Neural cell (in vitro differentiated cells): ENCODE results near the gene TLCD4. TPM values are rescaled to one million over a fixed set of nuclear protein-coding genes. Genes with fewer than 3 reads are reported as not detected.

Experiments
- H2AFZ ChIP-seq: fragments of 200-600, 300-800 bp; sonication (generic), shearing (Covaris generic); 2 replicates; pipeline ENCODE4 v1.6.0; 2014; ENCODE audit warnings: low read depth, mild to moderate bottlenecking, antibody characterized with exemption, low read length, moderate library complexity
- H3F3A ChIP-seq: fragments of 200-600 bp; shearing (Covaris generic); 2 replicates; pipeline ENCODE4 v1.6.1; 2016; ENCODE audit warnings: mild to moderate bottlenecking, moderate library complexity, mixed read lengths, antibody characterized with exemption, low read length; ENCODE audit not compliant: insufficient read depth, poor library complexity, severe bottlenecking
- H3K27ac ChIP-seq: fragments of 200-600, 300-800 bp; sonication (generic), shearing (Covaris generic); 2 replicates; pipeline ENCODE4 v1.5.1; 2014; ENCODE audit warnings: mild to moderate bottlenecking, low read length, moderate library complexity
- H3K27me3 ChIP-seq: fragments of 300-800, 200-600 bp; sonication (generic), shearing (Covaris generic); 2 replicates; pipeline ENCODE4 v1.6.0; 2014; ENCODE audit warnings: mild to moderate bottlenecking, low read depth, low read length, moderate library complexity; ENCODE audit not compliant: insufficient read depth
- H3K36me3 ChIP-seq: fragments of 300-800, 200-600 bp; sonication (generic), shearing (Covaris generic); 2 replicates; pipeline ENCODE4 v1.5.1; 2014; ENCODE audit warnings: mild to moderate bottlenecking, antibody characterized with exemption, low read length, moderate library complexity; ENCODE audit not compliant: insufficient read depth
- H3K4me2 ChIP-seq: fragments of 300-800, 200-600 bp; sonication (generic), shearing (Covaris generic); 2 replicates; pipeline ENCODE4 v1.6.0; 2014; ENCODE audit warnings: mild to moderate bottlenecking, low read length
- H3K4me3 ChIP-seq: fragments of 300-800, 200-600 bp; sonication (generic), shearing (Covaris generic); 2 replicates; pipeline ENCODE4 v1.5.1; 2014; ENCODE audit warnings: mild to moderate bottlenecking, low read length, moderate library complexity
- H3K79me2 ChIP-seq: fragments of 200-600 bp; shearing (Covaris generic); replicated peaks from 2 replicates; pipeline ENCODE4 v1.6.0; 2014; ENCODE audit warnings: mild to moderate bottlenecking, low read length, moderate library complexity; ENCODE audit not compliant: insufficient read depth
- H3K9ac ChIP-seq: fragments of 300-800, 200-600 bp; sonication (generic), shearing (Covaris generic); 2 replicates; pipeline ENCODE4 v1.6.1; 2016; ENCODE audit warnings: mild to moderate bottlenecking, low read length, mixed read lengths
- H3K9me2 ChIP-seq: fragments of 200-600 bp; shearing (Covaris generic); 2 replicates; pipeline ENCODE4 v1.6.1; 2016; ENCODE audit warnings: mild to moderate bottlenecking, low read length, mixed read lengths; ENCODE audit not compliant: insufficient read depth
- H3K9me3 ChIP-seq: fragments of 200-600, 300-800 bp; sonication (generic), shearing (Covaris generic); 2 replicates; pipeline ENCODE4 v1.6.1; 2016; ENCODE audit warnings: mild to moderate bottlenecking, mixed run types, low read length, moderate library complexity, mixed read lengths
- H4K20me1 ChIP-seq: fragments of 200-600 bp; shearing (Covaris generic); 2 replicates; pipeline ENCODE4 v1.6.1; 2016; ENCODE audit warnings: mild to moderate bottlenecking, mixed run types; ENCODE audit not compliant: insufficient read depth
- CTCF ChIP-seq: fragments of 450-650 bp; IDR thresholded peaks from 2 replicates; pipeline ENCODE4 v1.5.1; 2014; ENCODE audit warnings: antibody characterized with exemption, mild to moderate bottlenecking, moderate library complexity; ENCODE audit not compliant: poor library complexity, severe bottlenecking
- EP300 ChIP-seq: fragments of 450-650 bp; conservative IDR thresholded peaks from 2 replicates; pipeline ENCODE4 v1.6.1; 2014; ENCODE audit warnings: antibody characterized with exemption, mild to moderate bottlenecking, moderate library complexity; ENCODE audit not compliant: poor library complexity, severe bottlenecking
- EZH2 ChIP-seq: fragments of 200-600, 300-800 bp; shearing (Covaris generic), sonication (generic); IDR thresholded peaks from 2 replicates; pipeline ENCODE4 v1.6.1; 2014; ENCODE audit warnings: antibody characterized with exemption, low read length, borderline replicate concordance, mild to moderate bottlenecking; ENCODE audit not compliant: insufficient read depth, poor library complexity, severe bottlenecking
- MXI1 ChIP-seq: fragments of 450-650 bp; conservative IDR thresholded peaks from 2 replicates; pipeline ENCODE4 v1.6.1; 2014; ENCODE audit warnings: antibody characterized with exemption, mild to moderate bottlenecking; ENCODE audit not compliant: poor library complexity, severe bottlenecking
- POLR2AphosphoS5 ChIP-seq: IDR thresholded peaks from 2 replicates; pipeline ENCODE4 v1.6.1; 2012
- RAD21 ChIP-seq: fragments of 450-650 bp; conservative IDR thresholded peaks from 2 replicates; pipeline ENCODE4 v1.6.1; 2014; ENCODE audit warnings: antibody characterized with exemption, mild to moderate bottlenecking, moderate library complexity
- REST ChIP-seq: IDR thresholded peaks from 2 replicates; pipeline ENCODE4 v1.6.1; 2012; ENCODE audit warnings: borderline replicate concordance
- SMC3 ChIP-seq: fragments of 450-650 bp; conservative IDR thresholded peaks from 2 replicates; pipeline ENCODE4 v1.6.1; 2014; ENCODE audit warnings: antibody characterized with exemption, mild to moderate bottlenecking, moderate library complexity; ENCODE audit not compliant: poor library complexity
- TAF1 ChIP-seq: IDR thresholded peaks from 2 replicates; pipeline ENCODE4 v1.6.1; 2012; ENCODE audit warnings: low read depth
- polyA plus RNA-seq: library from polyadenylated mRNA; depleted of rRNA; stranded (reverse); fragments of >200 nt; gene quantifications from 2 replicates; pipeline ENCODE4 v1.2.3, GENCODE V29; 2014

TLCD4 gene
- polyA plus RNA-seq, 1 donor from 2014 or later: 1.6 TPM

DNA sequence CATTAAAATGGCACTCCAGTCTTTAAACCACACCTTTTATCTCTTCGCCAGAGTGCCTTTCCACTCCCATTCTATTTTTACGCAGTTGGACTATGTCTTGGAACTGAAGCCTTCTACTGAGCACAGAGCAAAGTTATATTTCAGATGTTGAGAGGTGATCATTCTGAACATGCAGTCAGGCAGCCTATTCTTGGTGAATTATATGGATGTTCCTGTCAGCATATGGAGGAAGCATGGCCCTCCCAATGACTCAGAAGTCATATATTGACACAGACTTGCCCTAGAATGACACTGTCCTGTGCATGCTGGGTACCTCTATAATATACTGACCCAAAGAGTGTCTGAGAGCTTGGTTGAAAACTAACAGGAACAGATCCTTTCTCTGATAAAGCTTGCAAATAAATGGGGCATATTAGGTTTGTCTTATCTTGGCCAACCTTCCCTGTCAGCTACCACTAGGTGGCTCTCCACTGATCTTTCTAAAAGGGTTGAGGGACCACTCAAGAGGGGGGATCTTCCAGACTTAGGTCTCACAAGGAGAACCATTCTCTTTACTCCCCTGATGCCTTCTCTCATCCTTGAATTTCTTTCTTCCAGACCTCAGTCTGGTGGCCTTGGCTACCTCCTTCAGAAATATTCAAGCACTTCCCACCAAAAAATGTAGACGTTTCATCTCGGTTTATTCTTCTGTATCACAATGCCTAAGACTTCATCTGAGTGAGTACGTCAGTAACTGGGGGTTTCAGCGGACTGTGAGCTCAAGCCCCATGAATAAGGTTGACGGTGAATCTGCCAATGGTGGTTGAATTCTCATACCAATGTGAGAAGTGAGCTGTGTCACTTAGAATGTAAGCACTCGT lies 32.6 kb upstream of the TLCD4 start:
- Histone ChIP-seq H3K4me2 (no peak overlapping the region), H2AFZ (no peak overlapping the region), H3K27ac (no peak overlapping the region), H3K9ac (no peak overlapping the region), H3K36me3 (no peaks in the 10 kb centered on the region), H3K79me2 (no peaks in the 10 kb centered on the region), H4K20me1 (no peaks in the 10 kb centered on the region), H3K9me3 (no peaks in the 10 kb centered on the region), H3K27me3 (no peaks in the 10 kb centered on the region), H3F3A (no peaks in the 10 kb centered on the region), H3K9me2 (no peaks in the 10 kb centered on the region), H3K4me3 (no peak overlapping the region)
- no peak for TF ChIP-seq MXI1
- no peak for TF ChIP-seq TAF1
- no peak for TF ChIP-seq SMC3
- TF ChIP-seq CTCF: peak; percentile 46
- no peak for TF ChIP-seq EP300

DNA sequence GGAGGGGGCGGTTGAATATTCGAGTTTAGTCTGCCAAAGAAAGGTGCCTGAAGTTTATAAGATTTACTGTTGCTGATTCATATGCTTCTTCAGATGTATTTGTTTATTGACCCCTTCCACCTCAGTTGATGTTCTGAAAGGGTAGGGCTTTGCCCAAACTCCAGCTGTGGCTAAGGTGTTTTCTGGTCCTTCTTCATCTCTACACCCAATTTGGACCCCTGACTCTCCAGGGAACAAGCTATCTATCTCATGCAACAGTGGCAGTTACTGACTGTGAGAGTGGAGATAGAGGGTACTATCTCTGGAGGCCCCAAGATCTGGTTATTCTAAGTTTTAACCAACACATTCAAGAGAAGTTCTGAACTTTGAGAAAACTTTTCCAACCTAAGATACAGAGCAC lies 31.8 kb upstream of the TLCD4 start:
- Histone ChIP-seq H3K79me2 (no peaks in the 10 kb centered on the region), H3K36me3 (no peaks in the 10 kb centered on the region), H3K9me2 (no peaks in the 10 kb centered on the region), H3K27me3 (no peaks in the 10 kb centered on the region), H3F3A (no peaks in the 10 kb centered on the region), H2AFZ (no peak overlapping the region), H4K20me1 (no peaks in the 10 kb centered on the region), H3K4me2 (no peak overlapping the region), H3K9me3 (no peaks in the 10 kb centered on the region), H3K4me3 (no peak overlapping the region), H3K9ac (no peak overlapping the region), H3K27ac (no peak overlapping the region)
- TF ChIP-seq MXI1 (no peak), REST (no peak), EZH2 (no peak), TAF1 (no peak), CTCF (no peak), POLR2AphosphoS5 (no peak), SMC3 (no peak), EP300 (no peak), RAD21 (no peak)
